ENCODE measurements around the gene KRT24. TPM values are rescaled to one million over a fixed set of nuclear protein-coding genes. Genes with fewer than 3 reads are reported as not detected.

The KRT24 gene
- 0.21 TPM in 1 of 2 replicates, not detected in the other for total RNA-seq

GRCh38 chr17:40703652-40704051, at the start of gene KRT24:
Gene KRT24, minus strand, starts transcription at chr17:40703752. Its CDS starts 59 bp downstream, at chr17:40703693.

DNA sequence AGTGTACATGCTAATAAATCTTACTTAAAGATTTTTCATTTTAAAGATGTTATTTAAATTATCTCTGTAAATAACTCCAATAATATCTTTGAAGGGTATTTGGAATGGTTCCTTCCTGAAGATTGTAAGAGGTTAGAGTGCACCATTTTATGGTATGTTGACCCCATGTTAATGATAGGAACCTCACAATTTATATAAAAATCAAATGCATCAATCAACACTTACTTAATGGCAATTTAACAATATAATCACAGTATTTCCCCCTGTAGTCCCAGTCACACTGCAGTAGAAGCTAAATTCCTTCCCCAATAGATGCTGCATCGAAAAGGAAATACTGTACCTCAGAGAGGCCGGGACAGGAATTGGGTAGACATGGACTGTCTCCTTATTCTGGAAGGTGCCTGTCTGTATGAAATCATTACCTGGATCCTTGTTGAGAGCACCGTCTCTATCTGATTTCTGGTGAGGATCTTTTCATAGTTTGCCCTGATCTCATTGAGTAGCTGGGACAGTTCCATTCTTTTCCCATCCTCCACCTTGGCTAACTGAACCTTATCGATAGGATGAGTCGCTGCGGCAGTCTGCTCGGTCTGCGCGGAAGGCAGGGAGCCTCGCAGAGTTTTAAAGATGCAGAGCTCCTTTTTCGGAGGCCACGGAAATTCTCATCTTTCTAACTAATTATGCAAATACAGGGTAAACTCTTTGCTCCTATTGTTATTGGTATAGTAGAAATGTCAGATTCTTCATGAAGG, 38.8 kb downstream of the KRT24 start, which contains the start of gene KRT222:
TSS of gene KRT222 (minus strand) at position 596 of the 752 bp plus-strand sequence. CDS start at position 518, 78 bp downstream.

Other genes with a start within 250 kb of the KRT24 start
- 34.2 and 56.5 TPM in 2 replicates for gene TNS4, start 202.1 kb downstream of the KRT24 start, total RNA-seq
- not detected in 2 replicates for gene CCR7, start 138.3 kb downstream of the KRT24 start, total RNA-seq
- gene SMARCE1, start 55.9 kb downstream of the KRT24 start, total RNA-seq, result 55.7 and 57.5 TPM in 2 replicates
- not detected in 2 replicates for gene KRT222, start 38.6 kb downstream of the KRT24 start, total RNA-seq
- not detected in 2 replicates for gene KRT25, start 51.6 kb upstream of the KRT24 start, total RNA-seq
- gene KRT26, start 68.4 kb upstream of the KRT24 start, total RNA-seq, result not detected in 2 replicates
- gene KRT27, start 78.8 kb upstream of the KRT24 start, total RNA-seq, result not detected in 2 replicates
- not detected in 2 replicates for gene KRT28, start 96.2 kb upstream of the KRT24 start, total RNA-seq
- gene KRT10, start 118.9 kb upstream of the KRT24 start, total RNA-seq, result 2.3 and 2.9 TPM in 2 replicates
- gene KRT12, start 163.5 kb upstream of the KRT24 start, total RNA-seq, result not detected in 2 replicates
- gene KRT20, start 181.5 kb upstream of the KRT24 start, total RNA-seq, result not detected in 2 replicates
- gene KRT23, start 233.9 kb upstream of the KRT24 start, total RNA-seq, result 7.2 and 148 TPM in 2 replicates

All from tracheal epithelial cell (primary cell).